Activated CD8-positive, alpha-beta memory T cell treated with anti-CD3 and anti-CD28 coated beads for 24 hours (primary cell): ENCODE data around the gene UBXN2A.
"Not testable (repeated sequence)": the region's sequence is repeated elsewhere in the genome, so short reads cannot be mapped to it uniquely, and the experiment has no call there.

Experiments used
- DNase-seq: peaks from one replicate; pipeline ENCODE4 v3.0.0-alpha.2; 2020

UBXN2A gene

DNA sequence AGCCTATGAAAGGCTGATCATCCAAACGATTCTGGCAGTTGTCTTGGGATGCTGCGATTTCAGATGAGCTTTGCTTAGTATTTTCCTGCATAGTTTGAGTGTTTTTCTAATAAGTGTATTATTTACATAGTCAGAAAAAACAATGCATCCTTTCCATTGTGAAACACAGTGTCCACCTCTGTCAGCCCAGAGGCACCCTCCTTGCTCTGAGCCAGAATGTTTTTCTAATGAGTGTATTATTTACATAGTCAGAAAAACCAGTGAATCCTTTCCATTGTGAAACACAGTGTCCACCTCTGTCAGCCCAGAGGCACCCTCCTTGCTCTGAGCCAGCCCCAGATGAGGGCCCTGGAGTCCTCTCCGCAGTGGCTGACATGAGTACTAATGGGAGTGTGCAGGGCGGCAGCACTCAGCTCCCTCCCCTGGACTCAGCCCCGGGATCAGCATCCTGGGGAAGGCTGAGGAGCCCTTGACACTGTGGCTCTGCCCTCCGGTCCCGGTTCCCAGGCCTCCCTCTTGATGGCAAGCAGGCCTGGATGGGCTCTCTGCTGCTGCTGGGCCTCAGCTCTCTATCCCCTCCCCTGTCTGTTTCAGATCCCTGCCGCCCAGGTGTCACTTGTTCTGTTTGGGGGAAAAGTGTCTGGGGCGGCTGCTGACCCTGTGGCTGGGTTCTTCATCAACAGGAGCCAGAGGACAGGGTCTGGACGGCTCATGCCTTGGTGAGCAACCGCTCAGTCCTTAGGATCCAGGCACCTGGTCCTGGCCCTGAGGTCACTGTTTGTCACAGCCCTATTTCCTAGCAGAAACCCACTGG lies 75.5 kb downstream of the UBXN2A start:
- DNase-seq: no peak

DNA sequence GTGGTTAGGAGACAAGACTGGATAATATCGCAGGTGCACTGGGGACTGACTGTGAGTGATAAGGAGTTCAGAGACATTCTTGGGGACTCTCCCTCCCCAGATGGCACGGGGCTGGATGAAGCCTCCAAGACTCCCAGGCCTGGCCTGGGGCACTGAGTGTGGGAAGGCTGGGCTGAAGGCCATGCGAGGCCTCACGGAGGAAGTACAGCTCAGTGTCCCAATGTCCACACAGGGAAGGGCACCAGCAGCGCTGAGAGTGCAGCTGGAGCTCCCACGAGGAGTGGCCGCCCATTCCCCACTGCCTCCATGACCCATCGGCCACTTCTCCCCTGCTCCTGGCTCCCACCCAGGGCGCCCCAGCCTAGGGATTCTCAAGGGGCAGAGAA lies 76.1 kb downstream of the UBXN2A start:
- DNase-seq: no peak

DNA sequence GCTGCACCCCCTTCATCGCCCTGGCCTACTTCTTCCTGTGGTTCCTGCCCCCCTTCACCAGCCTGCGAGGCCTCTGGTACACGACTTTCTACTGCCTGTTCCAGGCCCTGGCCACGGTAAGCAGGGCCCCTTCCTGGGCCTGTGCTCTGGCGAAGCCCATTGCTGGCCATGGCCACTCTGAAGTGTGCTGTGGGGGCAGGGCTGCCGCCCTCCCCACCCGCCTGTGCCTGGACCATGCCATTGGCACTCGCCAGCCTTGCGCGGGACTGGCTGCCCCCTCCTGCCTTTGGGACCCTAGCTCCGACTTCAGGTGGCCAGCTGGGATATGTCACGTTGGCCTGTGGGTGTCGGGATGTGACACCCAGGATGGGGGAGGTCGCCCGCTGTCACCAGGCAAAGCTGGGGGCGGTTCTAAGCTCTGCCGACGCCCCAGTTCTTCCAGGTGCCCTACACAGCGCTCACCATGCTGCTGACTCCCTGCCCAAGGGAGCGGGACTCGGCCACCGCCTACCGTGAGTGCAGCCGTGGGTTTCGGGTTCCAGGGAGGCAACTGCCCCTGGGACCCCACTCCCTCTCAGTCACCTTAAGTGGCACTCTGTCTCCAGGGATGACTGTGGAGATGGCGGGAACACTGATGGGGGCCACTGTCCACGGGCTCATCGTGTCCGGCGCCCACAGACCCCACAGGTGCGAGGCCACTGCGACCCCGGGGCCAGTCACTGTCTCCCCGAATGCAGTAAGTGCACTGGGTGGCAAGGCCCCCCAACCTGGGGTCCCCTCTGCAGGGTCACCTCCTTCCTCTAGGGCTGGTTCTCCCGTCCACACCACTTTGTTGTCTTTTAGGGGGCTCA lies 76.8 kb downstream of the UBXN2A start:
- DNase-seq: no peak

DNA sequence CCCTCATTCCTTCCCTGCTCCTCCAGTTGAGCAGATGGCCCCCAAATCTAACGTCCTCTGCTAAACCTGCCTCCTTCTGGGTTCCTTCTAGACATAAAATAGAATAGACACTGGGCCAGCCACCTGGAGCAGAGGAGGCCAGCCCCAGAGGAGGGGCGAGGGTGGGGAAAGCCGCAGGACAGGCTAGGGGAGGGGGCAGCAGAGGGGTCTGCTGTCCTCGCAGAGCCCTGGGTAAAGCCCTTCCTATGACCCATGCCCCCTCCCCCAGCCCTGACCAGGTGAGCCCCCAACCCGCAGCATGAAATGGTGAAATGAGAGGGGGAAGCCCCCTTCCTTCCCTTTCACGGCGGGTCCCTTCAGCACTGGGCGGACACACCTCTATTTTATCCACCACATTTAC lies 77.4 kb downstream of the UBXN2A start:
- DNase-seq: no peak

DNA sequence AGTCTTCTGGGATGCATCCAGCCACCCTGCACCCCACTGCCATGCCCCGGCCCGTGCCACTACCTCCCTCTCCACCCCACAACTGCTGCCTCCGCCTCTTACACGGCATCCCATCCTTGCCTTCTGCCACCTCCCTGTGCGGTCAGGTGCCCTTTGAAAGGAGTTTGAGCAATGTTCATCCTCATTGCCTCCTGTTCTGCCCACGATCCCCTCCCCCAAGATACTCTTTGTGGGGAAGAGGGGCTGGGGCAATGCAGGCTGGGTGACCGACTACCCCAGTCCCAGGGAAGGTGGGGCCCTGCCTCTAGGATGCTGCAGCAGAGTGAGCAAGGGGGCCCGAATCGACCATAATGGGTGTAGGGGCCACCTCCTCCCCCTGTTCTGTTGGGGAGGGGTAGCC lies 78.0 kb downstream of the UBXN2A start:
- DNase-seq: no peak

DNA sequence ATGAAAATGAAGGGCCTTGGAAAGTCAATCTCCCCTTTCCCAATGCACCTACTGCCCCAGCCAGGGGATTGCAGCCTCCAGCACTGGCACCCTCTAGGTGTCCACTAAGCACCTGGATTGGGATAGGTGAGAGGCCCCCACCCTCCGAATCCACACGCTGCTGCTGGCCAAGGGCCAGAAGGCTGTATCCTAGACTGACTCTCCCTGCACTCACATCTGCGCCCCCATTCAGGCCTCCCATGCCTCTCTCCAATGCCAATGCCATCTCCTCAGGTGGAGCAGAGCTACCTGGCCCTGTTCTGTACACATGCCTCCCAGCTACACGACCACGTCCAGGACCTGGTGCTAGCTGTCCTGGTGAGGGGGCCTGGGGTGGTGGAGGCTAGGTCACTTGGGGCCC lies 79.5 kb downstream of the UBXN2A start:
- no peak for DNase-seq

DNA sequence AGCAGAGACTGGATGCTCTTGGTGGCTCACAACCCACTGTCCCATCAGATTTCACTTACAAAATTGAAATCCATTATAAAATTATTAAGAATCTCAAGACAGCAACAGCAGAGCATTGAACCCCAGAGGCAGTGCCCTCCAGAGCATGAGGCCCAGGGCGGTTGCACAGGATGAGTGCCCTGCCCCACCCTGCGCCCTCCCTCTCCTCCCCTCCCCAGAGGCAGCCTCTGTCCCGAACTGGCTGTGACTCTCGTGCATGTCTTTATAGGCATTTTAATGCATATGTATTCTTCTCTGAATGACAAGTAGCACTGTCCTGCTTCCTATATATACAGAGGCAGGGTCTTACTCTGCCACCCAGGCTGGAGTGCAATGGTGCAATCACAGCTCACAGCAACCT lies 80.0 kb downstream of the UBXN2A start:
- no peak for DNase-seq

DNA sequence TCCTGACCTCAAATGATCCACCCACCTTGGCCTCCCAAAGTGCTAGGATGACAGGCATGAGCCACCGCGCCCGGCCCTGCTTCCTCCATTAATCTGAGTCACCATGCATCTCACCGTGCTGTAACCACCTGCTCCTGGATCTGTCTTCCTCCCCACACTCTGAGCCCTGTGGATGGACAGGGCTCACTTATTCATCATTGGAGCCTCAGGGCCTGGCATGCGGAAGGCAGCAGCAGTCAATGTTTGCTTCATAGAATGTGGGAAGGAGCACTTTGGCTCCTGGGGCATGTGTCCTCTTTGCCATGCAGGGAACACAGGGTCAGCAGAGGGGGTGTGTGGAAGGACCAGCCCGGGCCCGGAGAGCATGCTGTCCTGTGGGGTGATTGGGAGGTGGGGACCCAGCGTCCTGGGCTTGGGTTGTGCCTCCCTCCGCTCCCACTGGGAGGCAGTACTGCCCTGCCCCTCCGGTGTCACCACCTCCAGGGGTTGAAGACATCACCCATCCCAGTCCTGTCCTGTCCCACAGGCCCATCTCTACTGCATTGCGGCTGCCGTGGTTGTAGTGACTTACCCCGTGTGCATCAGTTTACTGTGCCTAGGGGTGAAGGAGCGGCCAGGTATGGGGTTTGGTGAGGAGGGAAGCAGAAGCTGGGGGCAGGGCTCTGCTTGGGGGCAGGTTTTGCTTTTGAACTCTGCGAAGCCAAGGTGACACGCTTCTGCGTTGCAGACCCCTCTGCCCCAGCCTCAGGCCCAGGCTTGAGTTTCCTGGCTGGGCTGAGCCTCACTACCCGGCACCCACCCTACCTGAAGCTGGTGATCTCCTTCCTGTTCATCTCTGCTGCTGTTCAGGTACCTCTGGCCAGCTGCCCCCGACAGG lies 81.1 kb downstream of the UBXN2A start:
- no peak for DNase-seq

DNA sequence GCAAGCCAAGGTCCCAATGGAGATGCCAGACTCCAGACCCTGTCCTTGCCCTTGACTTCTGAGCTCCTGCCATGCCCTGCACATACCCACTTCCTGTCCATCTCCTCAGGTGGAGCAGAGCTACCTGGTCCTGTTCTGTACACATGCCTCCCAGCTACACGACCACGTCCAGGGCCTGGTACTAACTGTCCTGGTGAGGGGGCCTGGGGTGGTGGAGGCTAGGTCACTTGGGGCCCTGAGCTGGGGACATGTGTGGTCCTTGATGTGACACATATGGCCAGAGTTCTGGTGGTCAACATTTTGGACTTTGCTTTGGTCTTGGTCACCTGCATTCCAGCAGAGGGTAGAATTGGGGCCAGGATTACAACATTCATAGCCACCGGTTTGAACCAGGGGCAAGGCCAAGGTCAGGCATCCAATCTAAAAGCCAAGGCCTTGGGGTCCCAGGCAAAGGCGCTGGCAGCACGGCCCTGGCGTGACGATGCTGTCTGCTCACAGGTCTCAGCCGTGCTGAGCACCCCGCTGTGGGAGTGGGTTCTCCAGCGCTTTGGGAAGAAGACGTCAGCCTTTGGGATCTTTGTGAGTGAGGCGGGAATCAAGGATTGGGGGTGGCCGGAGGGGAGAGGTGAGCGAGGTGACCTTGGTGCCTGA lies 82.2 kb downstream of the UBXN2A start:
- no peak for DNase-seq

DNA sequence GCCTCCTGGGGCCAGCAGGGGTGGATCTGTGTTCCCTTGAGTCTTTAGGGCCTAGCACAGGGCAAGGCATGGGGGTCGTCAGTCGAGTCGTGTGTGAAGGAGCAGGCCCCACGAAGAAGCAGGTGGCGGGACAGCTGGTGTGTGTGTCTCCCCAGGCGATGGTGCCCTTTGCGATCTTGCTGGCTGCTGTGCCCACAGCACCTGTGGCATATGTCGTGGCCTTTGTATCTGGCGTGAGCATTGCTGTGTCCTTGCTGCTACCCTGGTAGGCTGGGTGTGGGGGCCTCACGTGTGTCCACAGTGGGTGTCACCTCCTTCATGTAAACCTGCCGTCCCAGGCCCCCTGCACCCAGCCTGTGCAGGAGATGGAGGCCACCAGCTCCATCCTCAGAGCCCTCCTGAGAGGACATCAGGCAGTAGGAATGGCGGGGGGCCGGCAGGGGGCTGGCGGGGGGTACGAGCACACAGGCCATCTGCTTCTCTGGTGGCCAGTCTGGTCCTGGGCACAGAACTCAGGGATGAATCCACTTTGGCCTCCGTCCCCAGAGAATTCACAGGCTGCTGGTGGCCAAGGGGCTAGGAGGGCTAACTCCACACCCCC lies 82.8 kb downstream of the UBXN2A start:
- no peak for DNase-seq

DNA sequence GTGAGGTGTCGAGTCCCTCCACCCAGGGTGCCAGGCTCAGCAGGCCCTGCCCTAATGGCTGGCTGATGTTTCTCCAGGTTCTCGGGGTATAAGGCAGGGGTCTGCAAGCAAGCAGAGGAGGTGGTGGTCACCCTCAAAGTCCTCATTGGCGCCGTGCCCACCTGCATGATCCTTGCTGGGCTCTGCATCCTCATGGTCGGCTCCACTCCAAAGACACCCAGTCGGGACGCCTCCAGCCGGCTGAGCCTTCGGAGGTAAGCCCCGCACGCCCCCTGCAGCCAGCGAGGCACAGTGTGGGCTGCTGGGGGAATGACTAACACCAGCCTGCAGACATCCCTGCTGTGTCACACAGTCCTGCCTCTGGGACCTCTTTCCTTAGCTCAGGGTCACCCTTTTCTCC lies 83.8 kb downstream of the UBXN2A start:
- DNase-seq: no peak

DNA sequence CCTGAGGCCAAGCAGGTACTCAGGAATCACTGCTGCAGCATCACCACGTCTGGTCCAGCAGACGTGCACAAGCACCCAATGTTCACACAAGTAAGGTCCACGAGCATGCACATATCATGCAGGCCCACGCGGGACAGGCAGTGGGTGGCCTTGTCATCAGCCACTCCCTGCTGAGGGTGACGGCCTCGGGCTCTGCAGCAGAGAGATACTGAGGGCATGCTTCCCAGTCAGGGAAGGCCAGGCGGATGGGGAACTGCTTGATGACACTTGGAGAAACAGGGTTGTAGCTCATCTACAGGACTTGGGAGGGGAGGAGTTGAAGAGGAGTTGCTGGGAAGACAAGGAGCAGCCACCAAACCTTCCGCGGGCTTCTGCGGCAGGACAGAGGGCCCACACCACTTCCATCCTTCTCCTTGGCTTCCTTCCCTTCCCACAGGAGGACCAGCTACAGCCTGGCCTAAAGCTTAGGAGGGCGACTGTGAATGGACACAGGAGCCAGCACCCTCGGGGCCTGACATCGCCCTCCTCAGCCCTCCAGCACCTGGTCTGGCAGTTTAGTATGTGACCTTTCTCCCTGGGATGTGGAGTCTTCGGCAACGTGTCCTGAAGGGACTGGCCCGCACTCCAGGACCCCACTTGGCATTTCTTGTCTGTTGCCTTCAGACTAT lies 84.9 kb downstream of the UBXN2A start:
- DNase-seq: no peak

DNA sequence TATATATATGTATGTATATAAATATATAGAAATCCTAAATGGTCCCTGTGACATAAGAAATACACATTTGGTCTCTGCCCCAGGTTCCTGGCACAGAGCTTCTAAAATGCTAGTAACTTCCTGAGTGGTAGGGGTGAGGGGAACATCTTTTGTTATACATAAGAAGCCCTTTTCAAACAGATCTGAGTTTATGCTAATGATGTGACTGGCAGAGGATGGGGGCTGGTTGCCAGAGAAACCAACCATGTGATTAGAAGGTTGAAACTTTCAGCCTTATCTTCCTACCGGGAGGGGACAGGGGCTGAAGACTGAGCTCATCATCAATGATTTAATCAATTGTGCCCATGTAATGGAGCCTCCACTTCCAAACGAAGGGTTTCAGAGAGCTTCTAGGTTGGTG lies 86.0 kb downstream of the UBXN2A start:
- no peak for DNase-seq

DNA sequence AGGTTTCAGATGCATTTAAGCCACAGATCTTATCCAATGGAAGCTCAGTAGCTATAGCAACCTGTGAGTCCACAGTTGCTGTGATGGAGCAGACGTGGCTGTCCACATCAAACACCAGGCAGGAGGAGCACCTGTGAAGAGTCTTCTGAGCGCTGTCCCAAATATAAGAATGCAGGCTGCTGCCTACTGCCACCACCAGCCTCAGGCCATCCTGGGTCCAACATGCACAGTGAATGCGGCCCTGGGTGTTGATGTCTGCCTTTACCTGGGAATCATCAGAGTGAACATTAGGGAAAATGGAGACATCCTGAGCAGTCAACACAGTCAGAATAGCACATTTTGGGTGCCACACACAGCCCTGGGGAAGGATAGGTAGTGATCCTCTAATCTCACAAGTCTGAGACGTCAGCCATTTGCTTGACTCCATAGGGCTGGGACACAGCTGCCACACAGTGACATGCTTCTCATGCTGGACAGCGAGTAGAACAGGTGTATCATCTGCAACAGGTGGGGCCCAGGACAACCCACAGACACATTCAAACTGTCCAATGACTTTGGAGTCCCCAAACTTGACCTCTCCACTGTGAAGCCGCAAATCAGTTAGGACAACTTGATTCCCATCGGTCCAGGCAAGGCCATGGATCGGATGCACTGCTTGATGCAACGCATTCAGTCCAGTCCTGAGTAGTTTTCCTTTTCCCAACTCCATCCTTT lies 98.7 kb downstream of the UBXN2A start:
- DNase-seq: no peak

DNA sequence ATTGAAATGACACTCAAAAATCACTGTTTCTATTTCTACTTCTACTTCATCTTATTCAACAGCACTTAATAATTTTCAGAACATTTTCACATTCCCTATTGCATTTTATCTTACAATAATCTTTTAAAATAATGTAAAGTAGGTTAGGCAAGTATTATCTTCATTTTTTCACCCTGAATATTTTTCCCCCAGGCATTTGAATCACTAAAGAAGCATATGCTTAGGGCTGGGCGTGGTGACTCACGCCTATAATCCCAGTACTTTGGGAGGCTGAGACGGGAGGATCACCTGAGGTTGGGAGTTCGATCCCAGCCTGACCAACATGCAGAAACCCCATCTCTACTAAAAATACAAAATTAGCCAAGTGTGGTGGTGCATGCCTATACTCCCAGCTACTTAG lies 100.2 kb downstream of the UBXN2A start:
- no peak for DNase-seq

DNA sequence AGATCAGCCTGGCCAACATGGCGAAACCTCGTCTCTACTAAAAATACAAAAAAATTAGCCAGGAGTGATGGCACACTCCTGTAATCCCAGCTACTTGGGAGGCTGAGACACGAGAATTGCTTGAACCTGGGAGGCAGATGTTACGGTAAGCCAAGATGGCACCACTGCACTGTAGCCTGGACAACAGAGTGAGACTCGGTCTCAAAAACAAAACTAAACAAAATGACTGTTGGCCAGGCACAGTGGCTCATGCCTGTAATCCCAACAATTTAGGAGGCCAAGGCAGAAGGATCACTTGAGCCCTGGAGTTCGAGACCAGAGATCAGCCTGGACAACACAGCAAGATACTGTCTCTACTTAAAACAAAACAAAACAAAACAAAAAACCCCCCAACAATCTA lies 102.9 kb downstream of the UBXN2A start:
- DNase-seq: not testable (repeated sequence)

DNA sequence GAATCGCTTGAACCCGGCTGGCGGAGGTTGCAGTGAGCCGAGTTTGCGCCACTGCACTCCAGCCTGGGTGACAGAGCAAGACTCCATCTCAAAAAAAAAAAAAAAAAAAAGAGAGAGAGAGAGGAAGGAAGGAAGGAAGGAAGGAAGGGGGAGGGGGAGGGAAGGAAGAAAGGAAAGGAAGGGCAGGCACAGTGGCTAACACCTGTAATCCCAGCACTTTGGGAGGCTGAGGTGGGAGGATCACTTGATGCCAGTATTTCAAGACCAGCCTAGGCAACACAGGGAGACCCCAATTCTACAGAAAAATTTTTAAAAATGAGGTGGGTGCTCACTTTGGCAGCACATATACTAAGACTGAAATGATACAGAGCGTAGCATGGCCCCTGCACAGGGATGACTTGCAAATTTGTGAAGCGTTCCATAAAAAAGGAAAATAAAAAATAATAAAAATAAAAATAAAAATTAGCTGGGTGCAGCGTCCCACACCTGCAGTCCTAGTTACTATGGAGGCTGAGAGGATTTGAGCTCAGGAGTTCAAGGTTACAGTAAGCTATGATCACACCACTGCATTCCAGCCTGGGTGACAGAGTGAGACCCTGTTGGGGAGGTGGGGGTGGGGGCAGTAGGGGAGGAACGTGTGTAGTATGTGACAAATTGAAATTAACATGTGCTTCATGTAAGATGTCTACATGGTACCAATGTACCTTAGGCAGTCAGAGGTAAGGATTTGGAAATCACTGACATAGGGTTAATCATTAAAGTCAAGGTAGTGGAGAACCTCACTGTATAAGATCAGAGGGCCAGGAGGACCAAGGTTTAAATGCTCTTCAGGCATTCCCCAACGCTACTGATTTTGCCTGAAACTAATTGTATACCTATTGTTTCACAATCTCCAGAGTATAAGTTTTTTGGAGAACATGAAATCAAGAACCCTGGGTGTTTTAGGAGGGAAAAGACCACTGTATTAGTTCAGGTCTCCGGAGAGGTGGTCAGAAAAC lies 105.5 kb downstream of the UBXN2A start:
- no peak for DNase-seq

DNA sequence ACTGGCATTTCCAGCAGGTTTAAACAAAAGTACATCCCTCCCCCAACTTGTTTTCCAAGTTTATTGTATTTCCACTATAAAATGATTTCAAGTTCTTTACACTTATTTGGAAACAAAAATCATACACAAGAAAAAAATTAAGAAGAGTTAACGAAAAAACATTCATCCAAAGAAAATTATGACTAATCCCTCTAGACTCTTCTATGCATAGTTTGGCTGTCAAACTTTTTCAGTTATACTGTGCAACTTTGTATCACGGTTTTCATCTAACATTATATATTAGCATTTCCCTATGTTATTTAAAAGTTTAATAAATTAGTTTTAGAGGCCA lies 106.3 kb downstream of the UBXN2A start:
- no peak for DNase-seq

DNA sequence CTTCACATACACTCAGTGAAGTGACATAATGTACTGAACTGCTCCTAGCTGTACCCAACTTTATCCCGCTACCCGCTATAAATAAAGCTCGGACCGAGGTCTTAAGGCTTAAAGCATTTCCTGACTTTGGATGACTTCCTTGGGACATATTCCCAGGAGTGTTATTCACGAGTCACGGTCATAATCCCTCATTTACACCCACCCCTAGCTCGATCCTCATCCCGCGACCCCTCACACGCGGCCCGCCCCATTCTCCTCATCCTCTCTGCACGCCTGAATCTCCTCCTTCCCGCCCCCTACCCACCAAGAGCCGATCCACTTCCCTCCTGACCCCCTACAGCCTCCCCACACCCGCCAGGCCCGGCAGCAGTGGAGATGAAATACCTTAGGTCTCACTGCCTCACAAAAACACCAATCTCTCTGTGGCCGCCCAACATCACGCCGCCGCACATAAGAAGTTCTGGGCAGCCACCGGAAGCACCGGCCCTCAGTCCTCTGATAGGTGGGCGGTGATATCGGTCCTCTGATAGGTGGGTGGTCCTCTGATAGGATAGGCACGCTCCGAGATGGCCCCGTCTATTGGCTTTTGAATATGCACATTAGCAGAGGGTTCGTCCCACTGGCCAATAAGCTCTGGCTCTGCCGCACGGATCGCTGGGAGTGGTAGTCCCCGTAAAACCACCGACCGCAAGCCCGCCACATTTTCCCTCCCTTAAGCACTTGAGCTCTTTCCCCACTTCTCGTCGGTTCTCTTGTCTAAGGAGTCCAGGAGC lies 106.9 kb downstream of the UBXN2A start, which contains the start of gene WDCP:
WDCP (minus strand) TSS at position 462 of the 773 bp plus-strand sequence. CDS start 7,897 bp downstream, outside the sequence.
- peak; percentile 91 for DNase-seq
